ENCODE results near the gene MYL7.

The MYL7 gene

DNA sequence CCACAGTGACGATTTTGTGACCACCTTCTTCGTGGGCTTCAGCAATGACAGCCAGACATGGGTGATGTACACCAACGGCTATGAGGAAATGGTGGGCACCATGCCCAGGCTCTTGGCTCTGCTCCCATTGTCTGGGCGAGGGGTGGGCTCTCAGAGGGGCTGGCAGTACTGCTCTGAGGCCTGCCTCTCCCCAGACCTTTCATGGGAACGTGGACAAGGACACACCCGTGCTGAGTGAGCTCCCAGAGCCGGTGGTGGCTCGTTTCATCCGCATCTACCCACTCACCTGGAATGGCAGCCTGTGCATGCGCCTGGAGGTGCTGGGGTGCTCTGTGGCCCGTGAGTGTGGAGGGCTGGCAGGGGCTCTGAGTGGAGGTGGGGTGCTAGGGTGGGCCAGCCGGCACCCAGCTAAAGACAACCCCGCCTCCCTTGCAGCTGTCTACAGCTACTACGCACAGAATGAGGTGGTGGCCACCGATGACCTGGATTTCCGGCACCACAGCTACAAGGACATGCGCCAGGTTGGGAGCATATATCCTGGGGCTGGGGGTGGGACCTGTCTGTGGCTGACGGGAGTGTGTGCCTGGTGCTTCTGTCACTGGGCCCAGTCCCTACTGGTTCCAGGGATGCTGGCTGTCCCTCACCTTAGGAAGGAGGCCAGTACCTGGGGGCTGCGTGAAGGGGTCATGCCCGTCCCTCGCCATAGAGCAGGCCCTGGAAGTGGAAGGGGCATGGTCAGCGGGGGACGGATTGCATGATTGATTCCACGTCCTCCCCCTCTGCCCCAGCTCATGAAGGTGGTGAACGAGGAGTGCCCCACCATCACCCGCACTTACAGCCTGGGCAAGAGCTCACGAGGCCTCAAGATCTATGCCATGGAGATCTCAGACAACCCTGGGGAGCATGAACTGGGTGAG is 30.2 kb downstream of the MYL7 start:
- DNase-seq: no peak

DNA sequence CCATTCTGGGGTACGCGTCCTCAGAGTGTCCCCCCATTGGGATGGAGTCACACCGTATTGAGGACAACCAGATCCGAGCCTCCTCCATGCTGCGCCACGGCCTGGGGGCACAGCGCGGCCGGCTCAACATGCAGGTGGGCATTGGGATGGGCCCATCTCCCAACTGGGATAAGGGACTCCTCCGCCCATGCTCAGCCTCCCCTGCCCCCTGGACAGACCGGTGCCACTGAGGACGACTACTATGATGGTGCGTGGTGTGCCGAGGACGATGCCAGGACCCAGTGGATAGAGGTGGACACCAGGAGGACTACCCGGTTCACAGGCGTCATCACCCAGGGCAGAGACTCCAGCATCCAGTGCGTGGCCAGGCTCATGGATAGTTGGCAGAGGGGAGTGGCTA is 31.1 kb downstream of the MYL7 start:
- no peak for DNase-seq

DNA sequence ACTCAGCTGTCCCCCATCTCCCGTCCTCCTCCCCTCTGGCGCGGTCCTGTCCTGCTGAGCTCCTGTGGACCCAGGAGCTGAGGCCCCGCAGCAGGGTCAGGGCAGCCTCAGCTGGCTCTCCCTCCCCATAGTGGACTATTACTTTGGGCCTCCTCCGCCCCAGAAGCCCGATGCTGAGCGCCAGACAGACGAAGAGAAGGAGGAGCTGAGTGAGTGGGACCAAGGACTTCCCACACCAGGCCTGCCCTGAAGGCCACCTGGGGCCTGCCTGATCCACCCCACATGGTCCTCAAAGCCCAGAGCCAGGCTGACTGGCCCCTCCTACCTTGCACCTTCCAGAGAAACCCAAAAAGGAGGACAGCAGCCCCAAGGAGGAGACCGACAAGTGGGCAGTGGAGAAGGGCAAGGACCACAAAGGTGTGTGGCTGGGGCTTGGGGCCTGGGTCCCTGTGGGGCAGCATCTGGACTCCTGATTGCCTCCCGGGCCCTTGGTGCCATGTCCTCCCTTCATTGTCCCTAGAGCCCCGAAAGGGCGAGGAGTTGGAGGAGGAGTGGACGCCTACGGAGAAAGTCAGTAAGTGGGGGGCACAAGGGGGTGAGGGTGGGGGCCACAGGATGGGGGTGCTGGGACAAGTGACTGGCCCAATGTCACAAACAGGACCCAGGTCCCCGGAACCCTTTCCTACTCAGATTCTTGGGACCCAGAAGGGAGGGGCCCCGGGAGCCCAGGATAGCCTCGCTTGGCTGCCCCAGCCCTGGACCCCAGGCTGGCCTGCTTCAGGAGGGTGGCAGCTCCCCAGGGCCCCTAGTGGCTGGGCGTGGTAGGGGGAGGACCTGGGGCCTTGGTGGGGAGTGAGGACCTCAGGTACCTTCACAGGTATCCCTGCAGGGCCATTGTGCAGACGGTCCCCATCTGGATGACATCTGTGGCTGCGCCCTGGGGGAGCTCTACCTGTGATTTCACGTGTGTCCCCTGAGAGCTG is 32.1 kb downstream of the MYL7 start:
- DNase-seq: no peak

DNA sequence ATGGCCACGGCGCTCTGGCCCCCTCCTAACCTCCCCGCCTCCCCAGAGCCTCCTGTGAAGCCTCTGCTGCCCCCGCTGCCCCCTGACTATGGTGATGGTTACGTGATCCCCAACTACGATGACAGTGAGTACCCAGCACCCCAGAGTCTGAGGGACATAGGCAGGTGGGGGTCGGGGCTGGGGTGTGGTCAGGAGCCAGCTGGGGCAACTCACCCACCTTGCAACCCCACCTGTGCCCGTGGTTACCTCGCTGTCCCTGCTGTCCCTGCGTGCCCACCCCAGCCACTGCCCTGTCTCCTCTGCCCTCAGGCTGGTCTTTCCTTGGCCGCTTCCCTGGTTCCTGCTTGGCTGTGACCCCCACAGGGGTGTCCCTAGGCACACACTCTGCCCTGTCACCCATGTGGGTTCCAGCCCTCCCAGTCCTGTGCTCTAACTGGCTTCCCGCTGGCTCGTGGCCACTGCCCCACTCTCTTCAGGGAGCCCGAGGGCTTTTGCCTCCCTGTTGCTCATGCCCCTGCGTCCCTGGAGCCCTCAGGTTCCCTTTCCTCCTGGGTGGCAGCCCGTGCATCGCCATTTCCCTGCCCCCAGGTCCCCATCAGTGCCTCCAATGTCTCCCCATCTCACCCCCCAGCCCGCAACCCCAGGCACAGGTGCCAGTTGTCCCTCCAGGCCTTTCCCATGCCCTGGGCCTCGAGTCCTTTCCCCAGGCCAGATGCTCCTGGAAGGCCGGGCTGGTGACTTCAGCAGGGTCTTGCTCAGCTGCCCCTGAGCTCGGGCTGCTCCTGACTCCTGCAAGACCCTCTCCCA is 33.0 kb downstream of the MYL7 start:
- DNase-seq: no peak

DNA sequence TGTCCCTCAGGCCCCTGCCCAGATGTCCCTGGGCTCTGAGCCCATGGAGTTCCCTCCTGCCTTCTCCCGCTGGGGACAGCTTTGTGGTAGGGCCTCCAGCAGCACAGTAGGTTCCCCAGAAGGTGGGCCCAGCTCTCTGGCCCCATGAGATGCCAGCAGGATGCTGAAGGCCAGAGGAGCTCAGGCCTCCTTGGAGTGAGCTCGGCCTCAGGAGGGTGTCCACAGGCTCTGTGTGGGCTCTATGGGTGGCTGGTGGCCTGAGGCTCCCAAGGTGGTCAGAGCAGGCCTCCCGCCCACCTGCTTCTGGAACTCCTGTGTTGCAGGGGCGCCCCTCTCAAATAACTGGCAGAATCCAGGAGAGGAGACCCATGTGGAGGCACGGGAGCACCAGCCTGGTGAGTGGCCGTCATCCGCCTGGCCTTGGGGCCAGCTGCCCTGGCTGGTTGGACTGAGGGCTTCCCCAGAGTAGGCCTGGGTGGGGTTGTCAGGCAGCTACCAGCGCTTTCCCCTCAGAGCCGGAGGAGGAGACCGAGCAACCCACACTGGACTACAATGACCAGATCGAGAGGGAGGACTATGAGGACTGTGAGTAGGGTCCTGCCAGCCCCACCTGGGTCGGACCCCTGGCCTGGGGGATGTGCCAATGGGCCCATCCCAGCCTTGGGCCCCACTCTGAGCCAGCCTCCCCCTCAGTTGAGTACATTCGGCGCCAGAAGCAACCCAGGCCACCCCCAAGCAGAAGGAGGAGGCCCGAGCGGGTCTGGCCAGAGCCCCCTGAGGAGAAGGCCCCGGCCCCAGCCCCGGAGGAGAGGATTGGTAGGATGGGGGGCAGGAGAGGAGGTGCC is 33.8 kb downstream of the MYL7 start:
- no peak for DNase-seq

DNA sequence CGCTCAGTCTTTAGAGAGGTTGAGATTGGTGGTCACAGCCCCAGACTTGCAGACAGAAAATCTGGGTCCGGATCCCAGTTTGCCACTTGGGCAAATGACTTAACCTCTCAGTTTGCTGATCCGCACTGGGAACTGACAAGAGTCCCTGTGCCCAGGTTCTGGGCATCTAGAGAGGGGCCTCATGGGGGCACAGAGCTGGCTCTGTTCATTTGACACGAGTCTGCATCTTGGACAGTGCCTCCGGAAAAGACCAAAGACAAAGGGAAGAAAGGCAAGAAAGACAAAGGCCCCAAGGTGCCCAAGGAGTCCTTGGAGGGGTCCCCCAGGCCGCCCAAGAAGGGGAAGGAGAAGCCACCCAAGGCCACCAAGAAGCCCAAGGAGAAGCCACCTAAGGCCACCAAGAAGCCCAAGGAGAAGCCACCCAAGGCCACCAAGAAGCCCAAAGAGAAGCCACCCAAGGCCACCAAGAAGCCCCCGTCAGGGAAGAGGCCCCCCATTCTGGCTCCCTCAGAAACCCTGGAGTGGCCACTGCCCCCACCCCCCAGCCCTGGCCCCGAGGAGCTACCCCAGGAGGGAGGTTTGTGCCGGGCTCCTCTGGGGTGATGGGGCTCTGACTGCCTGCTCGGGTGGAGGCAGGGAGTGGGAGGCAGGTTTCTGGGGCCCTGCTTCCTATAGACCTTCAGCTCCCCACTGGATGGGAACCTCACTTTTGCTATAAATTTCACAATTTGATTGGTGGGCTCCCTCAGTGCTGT is 34.6 kb downstream of the MYL7 start:
- DNase-seq: no peak

DNA sequence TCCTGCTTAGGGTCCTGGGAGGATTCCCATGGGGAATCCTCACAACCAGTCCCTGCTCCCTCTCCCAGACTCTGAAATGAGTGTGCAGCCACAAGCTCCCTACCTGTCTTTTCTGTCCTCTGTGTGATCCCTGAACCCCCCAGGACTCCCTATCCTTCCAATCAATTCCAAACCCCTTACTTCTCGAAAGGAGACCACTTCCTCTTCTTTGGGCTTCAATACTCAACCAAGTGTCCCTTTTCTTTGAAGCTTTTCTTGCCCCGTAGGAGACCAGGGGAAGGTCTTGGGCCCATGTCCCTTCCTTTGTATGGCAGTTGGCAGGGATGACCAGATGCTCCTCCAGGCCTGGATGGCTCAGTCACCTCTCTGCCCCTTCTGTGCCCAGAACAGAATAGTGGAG is 35.3 kb downstream of the MYL7 start:
- DNase-seq: no peak

DNA sequence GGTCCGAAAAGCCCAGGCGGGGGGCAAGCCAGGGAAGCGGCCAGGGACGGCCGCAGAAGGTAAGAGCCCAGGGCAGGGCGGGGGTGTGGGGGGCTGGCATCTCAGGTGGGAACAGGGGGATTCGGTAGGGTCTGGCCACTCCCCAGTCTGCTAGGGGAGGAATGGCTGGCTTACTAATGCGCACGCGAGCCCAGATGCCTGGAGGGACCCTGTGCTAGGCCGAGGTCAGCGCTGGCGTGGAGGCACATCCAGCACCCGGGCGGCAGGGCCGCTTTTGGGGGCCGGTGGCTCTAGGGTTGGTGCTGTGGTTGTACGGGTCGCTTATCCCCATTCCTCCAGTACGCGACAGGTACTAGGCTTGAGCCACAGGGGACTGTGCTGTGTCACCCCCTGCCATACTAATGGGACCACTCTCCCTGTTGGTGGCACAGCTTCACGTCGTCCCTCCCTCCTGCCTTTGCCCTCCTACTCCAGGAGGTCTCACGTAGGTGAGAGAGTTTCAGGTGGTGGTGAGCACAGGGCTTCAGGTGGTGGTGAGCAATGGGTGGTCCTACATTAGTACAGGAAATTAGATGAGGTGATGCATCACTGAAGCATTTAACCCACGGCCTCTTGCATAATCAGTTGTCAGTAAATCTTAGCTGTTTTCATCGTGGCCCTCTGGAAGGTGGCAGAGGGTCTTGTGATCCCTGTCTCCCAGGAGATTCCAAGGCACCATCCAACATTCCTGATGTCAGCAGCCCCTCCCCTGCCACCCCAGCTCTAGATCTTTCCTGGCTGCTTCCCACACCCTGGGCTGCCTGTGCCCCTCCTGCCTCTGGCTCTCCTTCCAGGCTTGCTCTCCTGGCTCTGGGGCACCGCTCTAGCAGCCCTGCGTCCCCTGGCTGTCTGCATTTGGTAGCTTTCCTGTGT is 36.0 kb downstream of the MYL7 start:
- DNase-seq: no peak

DNA sequence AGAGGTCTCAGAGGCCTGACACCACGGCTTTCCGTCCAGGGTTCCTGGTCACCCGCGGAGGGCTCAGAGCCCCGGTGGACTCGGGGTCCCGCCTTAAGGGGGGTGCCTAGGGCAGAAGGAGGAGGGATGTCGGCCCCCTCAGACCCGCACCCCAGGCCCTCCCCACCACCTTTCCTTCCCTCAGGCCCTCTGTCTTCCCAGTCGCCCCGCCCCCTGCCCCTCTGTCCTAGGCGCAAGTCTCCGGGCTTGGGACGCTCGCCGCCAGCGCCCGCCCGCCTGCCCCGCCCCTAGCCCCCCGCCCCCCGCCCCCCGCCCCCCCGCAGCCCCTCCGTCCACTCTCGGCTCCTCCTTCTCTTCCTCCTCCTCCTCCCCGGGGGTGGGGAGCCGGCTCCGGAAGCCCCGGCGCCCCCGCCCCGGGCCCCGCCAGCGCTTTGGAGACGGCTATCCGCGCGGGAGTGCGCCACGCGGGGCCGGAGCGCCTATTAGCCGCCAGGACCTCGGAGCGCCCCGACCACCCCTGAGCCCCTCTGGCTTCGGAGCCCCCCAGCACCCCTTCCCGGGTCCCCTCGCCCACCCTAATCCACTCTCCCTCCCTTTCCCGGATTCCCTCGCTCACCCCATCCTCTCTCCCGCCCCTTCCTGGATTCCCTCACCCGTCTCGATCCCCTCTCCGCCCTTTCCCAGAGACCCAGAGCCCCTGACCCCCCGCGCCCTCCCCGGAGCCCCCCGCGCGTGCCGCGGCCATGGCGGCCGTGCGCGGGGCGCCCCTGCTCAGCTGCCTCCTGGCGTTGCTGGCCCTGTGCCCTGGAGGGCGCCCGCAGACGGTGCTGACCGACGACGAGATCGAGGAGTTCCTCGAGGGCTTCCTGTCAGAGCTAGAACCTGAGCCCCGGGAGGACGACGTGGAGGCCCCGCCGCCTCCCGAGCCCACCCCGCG is 36.9 kb downstream of the MYL7 start, which contains the start of gene AEBP1:
Gene AEBP1, plus strand, starts transcription at position 423 of the 937 bp plus-strand sequence. Its CDS starts 321 bp downstream, at position 744.
- DNase-seq: no peak

DNA sequence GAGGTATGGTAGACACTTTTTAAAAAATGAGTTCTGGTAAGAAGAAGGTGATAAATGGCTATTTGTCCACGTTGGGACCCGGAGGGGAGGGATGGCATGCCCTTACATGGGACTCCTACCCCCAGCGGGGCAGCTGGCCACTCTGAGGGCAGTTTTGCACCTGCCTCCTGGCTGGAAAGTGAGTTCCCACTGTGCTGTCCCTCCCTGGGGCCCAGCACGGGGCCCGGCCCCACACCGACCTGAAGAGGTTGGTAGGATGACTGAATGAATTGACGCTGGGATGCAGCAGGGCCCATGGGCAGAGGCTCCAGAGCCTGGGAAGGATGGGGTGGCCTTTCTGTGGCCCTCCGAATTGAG is 37.6 kb downstream of the MYL7 start:
- DNase-seq: no peak

DNA sequence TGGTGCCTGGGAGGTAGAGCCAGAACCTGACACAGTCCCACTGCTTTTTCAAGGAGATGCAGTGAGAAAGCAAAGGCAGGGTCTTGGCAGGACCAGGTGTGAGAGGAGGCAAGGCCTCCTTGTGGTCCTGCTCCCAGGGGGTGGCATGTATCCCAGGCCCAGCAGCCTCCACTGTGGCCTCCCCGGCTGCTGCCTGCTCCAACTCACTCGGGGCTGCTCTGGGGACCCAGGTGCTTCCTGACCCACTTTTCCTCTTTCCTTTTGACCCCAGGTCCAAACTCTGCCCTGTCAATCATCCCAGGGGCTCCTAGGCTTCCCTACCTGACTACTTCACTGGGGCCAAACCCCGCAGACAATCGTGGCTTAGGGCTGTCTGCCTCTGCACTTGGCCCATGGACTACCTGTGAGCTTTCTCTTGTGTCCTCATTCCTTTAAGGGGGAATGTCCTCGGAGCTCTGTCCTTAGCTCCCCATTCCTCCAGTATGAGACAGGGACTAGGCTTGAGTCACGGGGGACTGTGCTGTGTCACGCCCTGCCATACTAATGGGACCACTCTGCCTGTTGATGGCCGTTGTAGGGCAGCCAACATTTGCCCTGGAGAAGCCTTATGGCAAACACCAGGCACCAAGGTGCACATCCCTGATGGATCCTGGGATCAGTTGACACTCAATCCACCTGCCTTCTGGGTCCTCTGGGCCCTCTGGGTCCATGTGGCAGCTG is 38.1 kb downstream of the MYL7 start:
- DNase-seq: no peak

DNA sequence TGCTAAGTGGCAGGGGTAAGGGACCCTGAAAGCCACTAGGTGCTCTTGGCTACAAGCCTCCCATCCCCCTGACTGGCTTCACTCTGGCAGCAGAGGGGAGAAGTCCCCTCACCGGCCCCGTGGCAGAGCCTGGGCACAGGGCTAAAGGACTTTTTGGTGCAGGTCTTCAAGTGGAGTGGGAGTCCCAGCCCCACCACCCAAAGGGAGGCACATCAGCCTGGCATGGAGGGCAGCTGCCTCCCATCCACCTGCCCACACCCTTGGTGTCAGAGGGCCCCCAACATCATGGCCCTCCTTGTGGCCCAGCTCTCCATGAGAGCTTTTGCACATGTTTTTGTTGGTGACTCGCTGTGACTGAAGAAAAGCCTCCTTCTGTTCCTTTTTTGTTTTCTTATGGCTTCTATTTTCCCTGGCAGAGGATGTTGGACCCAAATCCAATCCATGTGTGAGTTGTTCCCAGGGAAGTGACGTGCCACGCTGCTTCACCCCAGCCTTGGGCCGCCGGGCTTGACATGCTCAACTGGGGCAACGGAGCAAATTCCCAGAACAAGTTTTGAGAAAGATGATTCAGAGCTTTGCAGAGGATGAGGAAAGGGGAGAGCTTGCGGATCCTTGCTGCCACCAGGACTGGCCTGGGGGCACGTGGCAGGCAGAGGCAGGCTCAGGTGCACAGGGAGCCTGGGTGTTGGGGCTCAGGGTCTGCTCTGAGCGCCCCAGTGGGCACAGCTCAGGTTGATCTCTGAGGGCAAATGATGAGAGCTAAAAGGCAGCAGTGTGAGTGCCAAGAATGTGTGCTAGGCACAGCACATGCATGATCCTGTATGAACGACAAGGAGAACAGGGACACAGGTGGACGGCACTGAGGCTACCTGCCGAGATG is 38.9 kb downstream of the MYL7 start:
- no peak for DNase-seq

DNA sequence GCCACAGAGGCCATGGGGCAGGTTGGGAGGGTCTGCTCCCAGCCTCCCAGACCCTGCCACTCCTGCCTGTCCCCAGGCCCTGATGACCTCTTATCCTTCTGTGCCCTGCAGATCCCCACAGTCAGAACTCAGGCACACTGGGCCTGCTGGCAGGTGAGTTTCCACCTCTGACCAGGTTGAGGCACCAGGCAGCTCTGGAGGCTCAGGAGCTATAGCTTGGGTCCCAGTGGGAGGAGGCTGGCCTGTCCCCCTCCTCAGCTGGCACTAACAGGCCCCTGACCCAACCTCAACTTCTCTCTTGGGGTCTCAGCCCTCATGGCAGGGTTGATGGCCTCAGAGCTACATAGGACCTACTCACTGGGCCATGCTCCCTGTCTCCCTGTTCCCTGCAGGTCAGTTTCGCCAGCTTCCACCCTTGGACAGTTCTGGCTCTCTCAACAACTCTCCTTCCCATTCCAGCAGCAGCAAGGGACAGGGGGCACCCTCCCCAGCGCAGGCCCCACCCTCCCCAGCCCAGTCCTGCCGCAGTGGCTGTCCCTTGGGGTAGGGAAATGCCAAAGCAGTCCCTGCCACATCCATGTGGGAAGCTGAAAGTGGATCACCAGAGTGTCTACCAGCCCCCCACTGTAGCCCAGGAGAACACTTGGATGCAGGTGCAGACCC is 39.7 kb downstream of the MYL7 start:
- DNase-seq: no peak

DNA sequence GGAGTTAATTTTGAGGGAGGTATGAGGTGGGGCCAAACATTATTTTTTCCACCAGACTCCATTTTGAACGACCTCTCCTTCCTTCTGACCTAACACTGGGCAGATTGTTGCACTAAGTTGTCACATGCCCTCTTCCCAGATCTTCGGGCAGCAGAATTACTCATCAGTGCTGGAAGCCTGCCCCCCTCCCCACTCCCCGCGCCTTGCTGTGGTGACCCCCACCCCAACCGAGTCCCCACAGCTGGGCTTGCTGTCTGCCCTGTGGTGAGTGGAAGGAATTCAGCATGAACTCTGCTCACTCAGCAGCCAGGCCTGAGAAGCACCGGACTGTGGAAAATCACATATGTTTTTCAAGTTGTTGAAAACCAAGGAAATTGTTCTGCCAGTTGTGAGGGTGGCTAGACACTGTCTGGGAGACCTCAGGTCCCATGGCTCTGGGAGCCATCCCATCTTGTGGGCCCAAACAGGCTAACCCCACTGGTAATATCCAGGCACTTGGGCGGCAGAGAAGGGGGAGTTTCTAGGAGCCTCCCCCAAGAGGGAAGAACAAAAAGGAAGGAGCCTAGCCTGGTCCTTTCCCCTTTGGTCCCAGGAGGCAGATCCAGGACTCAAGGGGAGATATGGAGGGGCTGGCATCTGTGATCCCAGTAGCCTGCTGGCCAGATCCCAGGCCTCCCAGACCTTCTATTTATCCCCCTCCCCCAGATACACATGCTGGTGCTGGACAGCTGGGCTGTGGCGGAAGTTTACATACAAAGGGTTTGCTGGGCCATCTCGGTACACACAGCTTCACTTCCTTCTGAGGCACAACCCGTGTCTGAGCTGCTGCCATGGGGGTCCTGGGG is 40.5 kb downstream of the MYL7 start:
- DNase-seq: no peak

DNA sequence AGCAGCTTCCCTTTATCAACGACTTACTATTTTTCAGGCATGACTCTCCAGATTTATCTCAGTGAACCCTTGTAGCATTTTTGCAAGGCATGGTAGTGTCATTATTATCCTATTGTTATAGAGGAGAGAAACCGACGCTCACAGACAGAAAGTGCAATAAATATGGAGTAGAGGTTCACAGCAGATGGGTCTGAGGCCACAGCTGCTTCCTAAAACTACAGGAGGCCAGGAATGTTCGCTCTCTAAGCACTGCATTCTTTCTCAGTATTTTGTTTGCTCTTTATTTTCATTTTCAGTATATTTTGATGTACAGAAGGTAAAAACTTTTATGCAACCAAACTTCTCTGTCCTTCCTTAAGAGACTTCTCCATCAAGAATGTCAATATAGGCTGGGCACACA is 41.5 kb downstream of the MYL7 start:
- no peak for DNase-seq
